Measurements from ENCODE around the gene KCTD12. TPM values are rescaled to one million over a fixed set of nuclear protein-coding genes. Genes with fewer than 3 reads are reported as not detected.

Gene KCTD12
- total RNA-seq, 1 experiment from 2014 or later = 1.9 TPM

- RAD21 ChIA-PET (ENCODE audit: low non-redundant PET in 1 of 2, low total read pairs in 2 of 2, uncharacterized antibody in 2 of 2, unreplicated experiment in 2 of 2) = no interaction called here
- DNase-seq (ENCODE audit: low read depth, low spot score) (no peak), ATAC-seq (no peak)
- POLR2A ChIA-PET = no interaction called here
- Histone ChIP-seq H3K9me3 (ENCODE audit: control insufficient read depth in 1 of 2, insufficient read depth in 1 of 2, low read depth in 1 of 2, low read length in 2 of 2) (no peaks in the 10 kb centered on the region), H3K9ac (ENCODE audit: low read length) (no peak overlapping the region), H3K4me1 (ENCODE audit: control insufficient read depth in 1 of 2, insufficient read depth in 2 of 2, low read length in 2 of 2) (no peaks in the 10 kb centered on the region), H3K9me2 (ENCODE audit: insufficient read depth) (no peaks in the 10 kb centered on the region), H2AFZ (ENCODE audit: low read depth, low read length, poor library complexity, severe bottlenecking) (no peak overlapping the region), H3K79me2 (ENCODE audit: insufficient read depth, low read length) (no peaks in the 10 kb centered on the region), H4K20me1 (ENCODE audit: insufficient read depth) (no peaks in the 10 kb centered on the region), H3K4me2 (ENCODE audit: low read length) (no peak overlapping the region), H3K27me3 (ENCODE audit: insufficient read depth, low read length) (no peaks in the 10 kb centered on the region), H3K27ac (ENCODE audit: low read depth, low read length) (no peak overlapping the region), H3K4me3 (replicated peaks in 1 of 2; ENCODE audit: low read depth in 1 of 2, low read length in 2 of 2) (no peak overlapping the region), H3K36me3 (ENCODE audit: control insufficient read depth in 1 of 2, insufficient read depth in 2 of 2, low read length in 2 of 2) (no peaks in the 10 kb centered on the region)
- no TSS peak for BruUV-seq (replicated peaks)
- intact Hi-C loops (cut with micrococcal nuclease) = no loop called here
- CTCF ChIA-PET = no interaction called here
- TF ChIP-seq TCF7L2 (IDR thresholded peaks at IDR 0.05; ENCODE audit: borderline replicate concordance, extremely low read depth, insufficient read depth, insufficient read length) = no peak
- TF ChIP-seq REST (IDR thresholded peaks at IDR 0.05; ENCODE audit: low read depth) = no peak
- no peak for TF ChIP-seq JUND (IDR thresholded peaks at IDR 0.05)
- TF ChIP-seq SIN3A (IDR thresholded peaks at IDR 0.05; ENCODE audit: low read depth) = no peak
- TF ChIP-seq CTCF (IDR thresholded peaks at IDR 0.05 in 2 of 3, conservative IDR thresholded peaks at IDR 0.05 in 1 of 3; ENCODE audit: borderline replicate concordance in 1 of 3, insufficient read depth in 1 of 3, low read depth in 2 of 3, low read length in 2 of 3) = no peak
- no peak for TF ChIP-seq MAX (IDR thresholded peaks at IDR 0.05)
- no peak for TF ChIP-seq ZFX (IDR thresholded peaks at IDR 0.05)
These were observed 27.7 kb upstream of the KCTD12 start for GRCh38 chr13:76913898-76914297.
